ENCODE measurements around the gene STXBP5.

STXBP5 gene

GRCh38 chr6:147212622-147213021 is 8.4 kb downstream of the STXBP5 start:
- DNase-seq = no peak

GRCh38 chr6:147213772-147214171 is 9.6 kb downstream of the STXBP5 start:
- no peak for DNase-seq

- no peak for DNase-seq
Observed at GRCh38 chr6:147214248-147215227, 10.3 kb downstream of the STXBP5 start.

- DNase-seq = no peak
Observed at GRCh38 chr6:147216915-147217314, 12.7 kb downstream of the STXBP5 start.

- no peak for DNase-seq
Observed at GRCh38 chr6:147217840-147218404, 13.7 kb downstream of the STXBP5 start.

GRCh38 chr6:147218797-147219196 is 14.6 kb downstream of the STXBP5 start:
- no peak for DNase-seq

GRCh38 chr6:147219463-147219862 is 15.2 kb downstream of the STXBP5 start:
- DNase-seq = no peak

- no peak for DNase-seq
Observed at GRCh38 chr6:147220345-147220744, 16.1 kb downstream of the STXBP5 start.

- no peak for DNase-seq
Observed at GRCh38 chr6:147221739-147222138, 17.5 kb downstream of the STXBP5 start.

GRCh38 chr6:147222160-147222838 is 18.1 kb downstream of the STXBP5 start:
- DNase-seq = no peak

- no peak for DNase-seq
Observed at GRCh38 chr6:147223736-147224135, 19.5 kb downstream of the STXBP5 start.

GRCh38 chr6:147226163-147226724 is 22.0 kb downstream of the STXBP5 start:
- no peak for DNase-seq

GRCh38 chr6:147226877-147227276 is 22.7 kb downstream of the STXBP5 start:
- no peak for DNase-seq

GRCh38 chr6:147227770-147228320 is 23.6 kb downstream of the STXBP5 start:
- DNase-seq = no peak

GRCh38 chr6:147231589-147231988 is 27.4 kb downstream of the STXBP5 start:
- DNase-seq = no peak

GRCh38 chr6:147234685-147235084 is 30.5 kb downstream of the STXBP5 start:
- DNase-seq = no peak

GRCh38 chr6:147238164-147238563 is 33.9 kb downstream of the STXBP5 start:
- no peak for DNase-seq

- DNase-seq = no peak
Observed at GRCh38 chr6:147238906-147239305, 34.7 kb downstream of the STXBP5 start.

GRCh38 chr6:147244832-147245231 is 40.6 kb downstream of the STXBP5 start:
- DNase-seq = no peak

GRCh38 chr6:147245693-147246092 is 41.5 kb downstream of the STXBP5 start:
- no peak for DNase-seq

- no peak for DNase-seq
Observed at GRCh38 chr6:147246853-147247635, 42.8 kb downstream of the STXBP5 start.

GRCh38 chr6:147248859-147249258 is 44.6 kb downstream of the STXBP5 start:
- DNase-seq = no peak
